NCI-H345 (cell line): ENCODE results near the gene ASB2.

Experiments used
- DNase-seq: peaks from one replicate; lab custom pipeline; 2025; lab: John Stamatoyannopoulos, UW

The ASB2 gene

DNA sequence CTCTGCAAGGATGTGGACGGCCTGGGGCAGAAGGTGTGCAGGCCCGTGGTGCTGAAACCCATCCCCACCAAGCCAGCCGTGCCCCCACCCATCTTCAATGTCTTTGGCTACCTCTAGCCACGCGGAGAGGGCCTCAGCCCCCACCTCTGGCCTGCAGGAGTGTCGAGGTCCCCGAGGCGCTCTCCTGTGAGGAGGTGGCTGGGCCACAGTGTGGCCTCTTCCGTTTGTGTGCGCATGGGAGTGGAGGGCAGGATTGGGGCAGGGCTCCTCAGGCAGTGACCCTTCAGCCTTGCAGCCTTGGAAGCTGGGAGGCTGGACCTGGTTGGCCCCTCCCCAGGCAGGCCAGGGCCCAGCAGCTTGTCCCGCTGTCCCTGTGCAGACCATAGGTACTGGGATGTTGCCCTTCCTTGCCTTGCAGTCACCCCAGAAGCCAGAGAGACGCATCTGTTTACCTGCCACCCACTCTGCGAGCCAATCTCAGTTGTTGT is 47.3 kb downstream of the ASB2 start:
- no peak for DNase-seq

- DNase-seq = no peak
Measured at GRCh38 chr14:93928184-93929047, 48.0 kb downstream of the ASB2 start.

- no peak for DNase-seq
Measured at GRCh38 chr14:93927800-93928145, 48.6 kb downstream of the ASB2 start.

DNA sequence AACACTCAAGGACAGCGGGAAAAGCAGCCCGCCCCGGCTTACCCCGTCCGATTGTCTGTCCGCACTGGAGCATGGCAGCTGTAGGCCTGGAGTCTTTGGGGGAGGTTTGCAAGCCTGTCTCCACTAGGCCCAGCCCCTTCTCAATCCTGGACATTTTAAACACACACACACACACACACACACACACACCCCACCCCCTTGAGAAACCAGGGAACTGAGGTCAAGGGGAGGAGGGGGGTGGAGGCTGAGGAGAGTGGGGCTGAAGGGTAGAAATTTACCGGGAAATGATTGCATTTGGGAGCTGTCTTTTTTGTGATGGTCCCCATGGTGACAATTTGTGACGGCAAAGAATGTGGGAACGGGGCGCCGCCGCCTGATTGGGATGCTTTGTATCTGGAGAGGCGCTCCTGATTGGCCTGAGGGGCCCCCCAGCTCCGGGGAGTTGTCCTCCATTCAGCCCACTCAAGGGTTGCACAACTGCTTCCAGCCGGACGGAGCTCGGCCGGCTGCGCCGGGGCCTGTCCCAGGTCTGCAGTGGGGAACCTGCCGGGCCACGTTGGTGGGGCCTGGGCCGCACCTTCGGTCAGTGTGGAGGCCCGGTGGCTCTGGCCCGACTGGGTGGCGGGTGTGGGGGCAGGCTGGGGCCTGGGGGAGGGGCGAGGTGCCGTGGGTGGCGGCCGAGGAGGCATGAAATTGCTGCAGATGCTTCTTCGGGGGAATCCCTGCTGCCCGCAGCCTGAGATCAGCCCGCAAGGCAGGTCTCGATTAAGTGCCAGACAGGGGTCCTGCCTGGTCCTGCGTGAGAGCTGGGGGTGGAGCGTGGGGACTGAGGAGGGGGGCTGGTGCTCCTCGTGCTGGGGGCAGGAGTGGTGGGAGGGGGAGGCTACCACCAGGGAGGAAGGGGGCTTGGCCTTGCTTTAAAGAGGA is 49.2 kb downstream of the ASB2 start, which contains the start of gene FAM181A:
TSS of gene FAM181A (plus strand) at position 472 of the 927 bp plus-strand sequence. CDS start 942 bp downstream, outside the sequence.
- peak; percentile 50 for DNase-seq

DNA sequence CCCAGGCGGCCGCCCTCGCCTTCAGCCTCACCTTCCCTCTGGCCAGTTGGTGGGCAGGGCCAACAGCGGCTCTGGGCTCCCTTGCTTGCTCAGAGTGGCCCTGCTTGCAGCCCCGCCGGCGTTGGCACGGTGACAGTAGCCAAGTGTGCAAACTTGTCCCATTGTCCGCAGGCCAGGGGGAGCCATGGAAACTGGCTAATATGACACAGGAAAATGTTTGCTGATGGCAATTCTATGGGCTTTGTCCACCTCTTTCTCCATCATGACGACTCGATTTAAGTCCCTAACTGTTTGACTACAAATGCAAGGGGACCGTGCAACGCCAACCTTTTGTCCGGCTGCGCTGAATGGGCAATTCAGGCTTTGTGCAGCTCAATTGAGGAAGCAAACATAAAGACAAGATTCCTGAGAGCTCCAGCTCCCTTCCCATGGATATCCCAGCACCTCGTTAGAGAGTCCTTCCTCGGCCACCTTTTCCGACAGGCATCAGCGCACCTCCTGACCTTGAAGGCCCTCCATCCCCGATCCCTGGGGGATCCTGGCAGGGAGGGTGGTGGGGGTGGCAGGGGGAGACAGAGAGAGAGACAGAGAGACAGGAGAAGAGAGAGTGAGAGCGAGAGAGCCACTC is 50.0 kb downstream of the ASB2 start:
- peak; percentile 79 for DNase-seq

DNA sequence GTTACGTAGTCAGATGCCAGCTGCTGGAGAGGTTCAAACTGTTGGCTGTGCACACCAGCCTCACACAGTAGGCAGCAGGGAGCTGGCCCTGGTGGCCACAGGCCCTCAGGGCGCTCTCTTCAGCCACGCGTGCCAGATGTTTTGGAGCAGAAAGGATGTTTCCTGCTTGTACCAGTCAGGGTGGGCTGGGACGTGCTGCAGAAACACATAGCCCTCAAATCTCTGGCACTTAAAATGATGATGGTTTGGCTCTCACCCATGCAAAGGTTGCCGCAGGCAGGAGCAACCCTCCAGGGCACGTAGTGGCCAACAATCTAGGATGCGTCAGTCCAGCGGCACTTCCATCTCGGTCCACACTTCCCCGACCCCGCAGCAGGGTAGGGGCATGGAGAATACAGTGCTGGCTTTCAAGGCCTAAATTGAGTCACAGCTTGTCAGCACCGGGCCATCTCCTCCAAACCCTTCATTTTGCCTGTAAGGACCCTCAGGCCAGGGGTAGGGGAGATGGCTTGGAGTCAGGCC is 50.9 kb downstream of the ASB2 start:
- no peak for DNase-seq

DNA sequence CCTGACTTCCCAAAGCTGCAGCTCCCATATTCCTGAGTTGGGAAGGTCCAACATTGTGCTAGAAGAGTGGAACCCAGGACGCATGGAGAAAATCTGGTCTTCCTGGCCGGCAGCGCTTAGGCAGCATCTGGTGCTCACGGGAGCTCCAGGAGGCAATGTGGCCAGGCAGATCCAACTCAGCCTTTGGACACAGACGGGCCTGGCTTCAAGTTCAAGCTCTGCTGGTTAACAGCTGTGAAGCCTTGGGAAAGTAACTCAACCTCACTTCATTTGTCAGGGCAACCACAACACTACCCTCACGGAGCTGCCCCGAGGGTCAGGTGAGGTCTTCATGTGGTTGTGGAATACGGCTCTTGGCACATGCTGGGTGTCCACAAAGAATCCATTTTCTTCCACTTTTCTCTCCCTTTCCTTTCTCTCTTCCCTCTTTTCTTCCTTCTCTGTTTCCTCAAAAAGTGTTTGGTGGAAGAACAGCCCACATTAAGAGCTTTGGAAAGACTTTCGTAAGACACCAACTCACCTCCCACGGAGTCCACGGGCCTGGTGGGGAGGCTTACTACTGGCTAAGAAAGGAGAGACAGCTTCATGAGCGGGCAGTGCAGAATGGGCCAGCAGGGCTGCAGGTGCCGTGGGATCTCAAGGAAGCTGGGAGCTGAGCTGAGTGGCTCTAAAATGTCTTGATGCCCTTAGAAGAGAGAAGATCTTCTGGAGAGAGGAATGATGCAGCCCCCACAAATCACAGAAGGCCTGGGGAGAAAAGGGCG is 51.6 kb downstream of the ASB2 start:
- DNase-seq = no peak

DNA sequence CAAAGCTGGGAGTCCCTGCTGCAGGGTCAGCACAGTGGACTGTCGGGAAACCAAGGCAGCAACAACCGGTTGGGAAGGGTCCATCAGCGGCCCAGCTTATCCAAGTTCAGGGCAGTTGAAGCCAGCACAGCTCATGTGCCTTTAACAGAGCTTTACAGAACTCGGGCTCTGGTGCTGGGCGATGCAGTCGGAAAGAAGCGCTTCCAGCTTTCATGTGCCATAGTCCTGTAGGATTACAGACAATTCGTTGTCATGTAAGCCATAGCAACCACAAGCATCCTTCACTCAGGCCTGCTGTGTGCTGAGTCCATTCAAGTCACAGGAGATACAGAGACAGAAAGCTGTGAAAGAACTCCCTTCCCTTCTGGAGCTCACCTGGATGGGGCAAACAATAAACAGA is 52.7 kb downstream of the ASB2 start:
- DNase-seq = peak; percentile 82

- DNase-seq = no peak
Measured at GRCh38 chr14:93921001-93921806, 55.2 kb downstream of the ASB2 start.

DNA sequence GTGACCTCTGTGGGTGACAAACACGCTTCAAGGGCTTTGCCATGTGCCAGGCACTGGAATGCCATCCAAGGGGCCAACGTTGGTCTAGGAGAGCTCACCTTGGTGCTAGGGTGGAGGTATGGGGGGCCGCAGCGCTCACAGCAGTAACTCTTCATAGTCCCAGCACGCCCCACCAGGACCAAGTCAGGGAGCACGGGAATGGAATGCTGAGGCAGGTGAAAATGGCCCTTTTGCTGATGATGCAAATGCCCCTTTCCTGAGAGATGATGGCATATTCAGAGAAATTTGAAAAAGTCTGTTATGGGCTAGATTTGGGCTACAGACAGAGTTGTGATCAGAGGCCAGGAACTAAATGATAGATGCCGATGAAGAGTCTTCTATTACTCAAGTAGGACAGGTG is 59.2 kb downstream of the ASB2 start:
- DNase-seq = no peak

DNA sequence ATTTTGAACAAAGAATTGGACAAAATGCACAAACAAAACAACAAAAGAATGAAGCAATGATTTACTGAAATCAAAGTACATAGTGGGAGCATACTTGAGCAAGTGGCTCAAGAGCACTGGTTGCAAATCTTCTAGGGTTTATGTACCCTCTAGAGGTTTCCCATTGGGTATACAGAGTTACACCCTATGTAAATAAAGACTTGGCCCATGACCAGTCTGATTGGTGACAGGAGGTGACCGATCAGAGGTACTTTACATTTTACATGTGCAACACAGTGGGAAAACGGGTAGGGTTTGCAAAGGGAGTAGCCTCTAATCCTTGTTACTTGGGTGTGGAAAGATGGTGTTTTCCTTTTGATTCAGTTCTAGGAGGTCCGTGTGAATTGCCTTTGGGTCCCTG is 59.9 kb downstream of the ASB2 start:
- no peak for DNase-seq

GRCh38 chr14:93915800-93916199 is 60.6 kb downstream of the ASB2 start:
- no peak for DNase-seq

GRCh38 chr14:93915070-93915705 is 61.2 kb downstream of the ASB2 start:
- DNase-seq = no peak

DNA sequence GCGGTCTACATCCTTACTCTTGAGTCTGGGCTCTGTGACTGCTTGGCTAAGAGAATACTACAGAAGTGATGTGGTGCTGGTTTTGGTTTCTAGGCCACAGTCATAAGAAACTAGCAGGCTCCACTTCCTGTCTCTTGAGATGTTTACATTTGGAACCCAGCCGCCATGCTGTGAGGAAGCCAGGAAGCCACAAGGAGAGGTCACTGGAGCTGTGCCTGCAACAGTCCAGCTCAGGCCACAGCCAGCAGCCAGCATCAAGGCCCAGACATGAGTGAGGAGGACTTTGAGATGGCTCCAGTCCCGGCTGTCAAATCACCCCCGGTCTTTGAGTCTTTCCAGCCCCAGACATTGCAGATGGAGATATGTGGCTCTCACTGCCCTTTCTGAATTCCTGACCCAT is 62.1 kb downstream of the ASB2 start:
- no peak for DNase-seq

DNA sequence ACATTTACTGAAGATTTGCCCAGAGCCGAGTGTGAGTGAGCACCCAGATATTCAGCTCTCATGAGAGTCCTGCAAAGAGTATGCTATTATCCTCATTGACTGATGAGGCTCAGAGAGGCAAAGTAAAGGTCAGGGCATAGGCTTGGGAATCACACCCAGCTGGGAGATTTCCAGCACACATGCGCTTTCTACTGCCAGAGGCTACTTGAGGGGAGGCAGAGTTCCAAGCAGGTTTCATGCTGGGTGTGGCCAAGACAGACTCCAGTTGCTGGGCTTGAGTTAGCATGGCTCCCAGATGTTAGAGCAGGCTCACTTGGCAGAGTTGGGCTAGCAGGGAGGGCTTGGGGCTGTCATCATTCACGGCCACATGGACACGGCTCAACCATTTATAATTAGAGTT is 63.6 kb downstream of the ASB2 start:
- no peak for DNase-seq

DNA sequence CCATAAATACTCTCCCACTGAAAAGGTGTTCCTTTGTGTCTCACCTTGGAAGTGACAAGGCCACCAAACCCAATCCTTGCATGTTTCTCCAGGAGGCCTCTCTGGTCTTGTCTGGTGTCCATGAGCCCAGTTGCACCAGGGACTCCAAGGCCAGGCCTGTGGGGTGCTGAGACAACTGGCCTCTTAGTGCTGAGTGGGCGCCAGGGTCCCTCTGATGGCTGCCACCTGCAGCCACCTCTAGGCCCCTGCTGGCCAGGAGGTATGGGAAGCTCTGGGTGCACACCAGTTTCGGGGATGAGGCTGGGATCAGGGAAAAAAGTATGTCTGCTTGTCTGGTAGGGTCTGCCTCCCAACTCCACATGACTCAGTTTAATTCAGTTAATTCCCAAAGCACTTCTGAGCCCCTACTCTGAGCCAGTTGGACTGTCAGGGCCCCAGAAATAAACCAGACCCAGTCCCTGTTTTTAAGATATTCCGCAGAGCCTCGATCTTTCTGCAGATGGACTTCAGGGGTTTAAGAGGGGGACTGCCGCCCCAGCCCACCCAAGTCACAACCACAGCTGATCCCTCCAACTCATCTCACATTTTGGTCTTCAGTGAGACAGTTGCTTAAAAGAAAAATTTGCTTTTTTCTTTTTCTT is 64.3 kb downstream of the ASB2 start:
- DNase-seq = no peak

GRCh38 chr14:93909429-93910128 is 66.8 kb downstream of the ASB2 start:
- no peak for DNase-seq
